ENCODE data around the gene KRTAP10-1. TPM values are rescaled to one million over a fixed set of nuclear protein-coding genes. Genes with fewer than 3 reads are reported as not detected.

Gene KRTAP10-1
- total RNA-seq, 2 experiments from 2014 or later, result not detected

- POLR2A ChIA-PET, result no interaction called here
Measured at GRCh38 chr21:44520326-44521300, 19.4 kb downstream of the KRTAP10-1 start.

GRCh38 chr21:44519346-44520325, 20.4 kb downstream of the KRTAP10-1 start:
- ChIA-PET CTCF (no interaction called here), POLR2A (no interaction called here)

More at GRCh38 chr21:44520326-44521300, 19.4 kb downstream of the KRTAP10-1 start:
- CTCF ChIA-PET, result no interaction called here

GRCh38 chr21:44518686-44519085, 21.3 kb downstream of the KRTAP10-1 start:
- ChIA-PET POLR2A (no interaction called here), CTCF (interaction anchor here (0.9 kb wide), 1 partner anchor 8 kb away, joined by 4 read pairs; no protein-coding TSS in a partner anchor)

GRCh38 chr21:44517175-44517899, 22.7 kb downstream of the KRTAP10-1 start:
- POLR2A ChIA-PET, result no interaction called here
- CTCF ChIA-PET, result no interaction called here

GRCh38 chr21:44516828-44517174, 23.2 kb downstream of the KRTAP10-1 start:
- CTCF ChIA-PET, result no interaction called here

GRCh38 chr21:44516342-44516741, 23.7 kb downstream of the KRTAP10-1 start:
- ChIA-PET CTCF (no interaction called here), POLR2A (interaction anchor here (0.5 kb wide), 1 partner anchor 250 kb away, joined by 3 read pairs; no protein-coding TSS in a partner anchor)

More at GRCh38 chr21:44516828-44517174, 23.2 kb downstream of the KRTAP10-1 start:
- POLR2A ChIA-PET, result no interaction called here

- ChIA-PET POLR2A (interaction anchor here (0.5 kb wide), 1 partner anchor 251 kb away, joined by 3 read pairs; no protein-coding TSS in a partner anchor), CTCF (interaction anchor here (1.4 kb wide), 1 partner anchor 227 kb away, joined by 3 read pairs; no protein-coding TSS in a partner anchor)
Measured at GRCh38 chr21:44515359-44516165, 24.4 kb downstream of the KRTAP10-1 start.

- ChIA-PET POLR2A (no interaction called here), CTCF (interaction anchor here (1.4 kb wide), 1 partner anchor 227 kb away, joined by 3 read pairs; no protein-coding TSS in a partner anchor)
Measured at GRCh38 chr21:44514746-44515358, 25.1 kb downstream of the KRTAP10-1 start.

GRCh38 chr21:44514218-44514520, 25.8 kb downstream of the KRTAP10-1 start:
- ChIA-PET POLR2A (no interaction called here), CTCF (no interaction called here)

GRCh38 chr21:44513389-44514217, 26.4 kb downstream of the KRTAP10-1 start:
- ChIA-PET POLR2A (no interaction called here), CTCF (interaction anchor here (1.1 kb wide), 1 partner anchor 229 kb away, joined by 3 read pairs; no protein-coding TSS in a partner anchor)

- CTCF ChIA-PET, result interaction anchor here (1.1 kb wide), 1 partner anchor 230 kb away, joined by 3 read pairs; no protein-coding TSS in a partner anchor
- POLR2A ChIA-PET, result no interaction called here
Measured at GRCh38 chr21:44512496-44513388, 27.3 kb downstream of the KRTAP10-1 start.

- POLR2A ChIA-PET, result no interaction called here
- CTCF ChIA-PET, result no interaction called here
Measured at GRCh38 chr21:44511938-44512275, 28.1 kb downstream of the KRTAP10-1 start.

- CTCF ChIA-PET, result interaction anchor here (0.6 to 2.0 kb wide), 16 partner anchors 7 to 416 kb away, joined by 3 to 15 read pairs (median 4); partner anchors contain the start of gene UBE2G2
- POLR2A ChIA-PET, result no interaction called here
Measured at GRCh38 chr21:44511219-44511937, 28.6 kb downstream of the KRTAP10-1 start.

GRCh38 chr21:44510508-44511218, 29.3 kb downstream of the KRTAP10-1 start:
- POLR2A ChIA-PET, result no interaction called here

GRCh38 chr21:44510109-44510507, 29.9 kb downstream of the KRTAP10-1 start:
- POLR2A ChIA-PET, result no interaction called here

More at GRCh38 chr21:44510508-44511218, 29.3 kb downstream of the KRTAP10-1 start:
- CTCF ChIA-PET, result interaction anchor here (0.6 to 2.0 kb wide), 19 partner anchors 8 to 416 kb away, joined by 3 to 15 read pairs (median 4); partner anchors contain the start of gene UBE2G2

More at GRCh38 chr21:44510109-44510507, 29.9 kb downstream of the KRTAP10-1 start:
- CTCF ChIA-PET, result interaction anchor here (0.6 to 2.0 kb wide), 19 partner anchors 8 to 363 kb away, joined by 3 to 15 read pairs (median 4); partner anchors contain the start of genes PTTG1IP and UBE2G2
